GM10248 (cell line): ENCODE data around the gene HEBP2.

Experiments
- CTCF ChIA-PET: fragments of 300-600 bp; sonication (Branson Sonifier 250); formaldehyde crosslinking; extraction: SDS; loops from one replicate; lab custom pipeline; 2021; ENCODE audit warnings: antibody characterized with exemption; lab: Yijun Ruan, JAX
- POLR2A ChIA-PET: fragments of 350-650 bp; sonication (Branson Sonifier 250); formaldehyde crosslinking; extraction: SDS; loops from one replicate; lab custom pipeline; 2020; ENCODE audit warnings: antibody characterized with exemption; lab: Yijun Ruan, JAX
- DNase-seq: peaks from one replicate; pipeline ENCODE4 v3.0.0; 2012; ENCODE audit errors: extremely low spot score
- TF ChIP-seq, protein P1 (sequence below): IDR thresholded peaks from 2 replicates; pipeline ENCODE4 v1.5.1; 2012; ENCODE audit warnings: mild to moderate bottlenecking, low read depth; ENCODE audit errors: extremely low read depth, missing control alignments, control extremely low read depth

The HEBP2 gene

DNA sequence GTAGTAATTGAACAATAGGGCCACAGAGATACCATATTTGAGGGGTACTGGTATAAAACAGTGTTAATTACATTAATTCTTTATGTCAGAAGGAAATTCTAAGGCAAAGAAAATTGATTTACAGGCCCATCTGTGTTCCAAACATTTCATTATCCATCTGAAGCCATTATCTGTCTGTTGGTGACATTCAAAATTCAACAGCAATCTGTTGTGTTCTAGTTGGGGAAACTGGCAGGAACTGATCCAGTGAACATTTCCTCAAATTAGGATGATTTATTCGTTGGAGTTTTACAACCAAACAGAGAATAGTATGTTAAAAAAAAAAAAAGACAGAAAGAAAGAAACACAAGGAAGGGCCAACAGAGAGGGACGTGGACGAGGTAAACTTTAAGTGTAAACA lies 30.1 kb downstream of the HEBP2 start:
- no peak for DNase-seq
- ChIA-PET CTCF (interaction anchor here (1.0 kb wide), 1 partner anchor 22 kb away, joined by 3 read pairs; no protein-coding TSS in a partner anchor), POLR2A (no interaction called here)
- TF ChIP-seq, protein P1, sequence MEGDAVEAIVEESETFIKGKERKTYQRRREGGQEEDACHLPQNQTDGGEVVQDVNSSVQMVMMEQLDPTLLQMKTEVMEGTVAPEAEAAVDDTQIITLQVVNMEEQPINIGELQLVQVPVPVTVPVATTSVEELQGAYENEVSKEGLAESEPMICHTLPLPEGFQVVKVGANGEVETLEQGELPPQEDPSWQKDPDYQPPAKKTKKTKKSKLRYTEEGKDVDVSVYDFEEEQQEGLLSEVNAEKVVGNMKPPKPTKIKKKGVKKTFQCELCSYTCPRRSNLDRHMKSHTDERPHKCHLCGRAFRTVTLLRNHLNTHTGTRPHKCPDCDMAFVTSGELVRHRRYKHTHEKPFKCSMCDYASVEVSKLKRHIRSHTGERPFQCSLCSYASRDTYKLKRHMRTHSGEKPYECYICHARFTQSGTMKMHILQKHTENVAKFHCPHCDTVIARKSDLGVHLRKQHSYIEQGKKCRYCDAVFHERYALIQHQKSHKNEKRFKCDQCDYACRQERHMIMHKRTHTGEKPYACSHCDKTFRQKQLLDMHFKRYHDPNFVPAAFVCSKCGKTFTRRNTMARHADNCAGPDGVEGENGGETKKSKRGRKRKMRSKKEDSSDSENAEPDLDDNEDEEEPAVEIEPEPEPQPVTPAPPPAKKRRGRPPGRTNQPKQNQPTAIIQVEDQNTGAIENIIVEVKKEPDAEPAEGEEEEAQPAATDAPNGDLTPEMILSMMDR, result no peak

DNA sequence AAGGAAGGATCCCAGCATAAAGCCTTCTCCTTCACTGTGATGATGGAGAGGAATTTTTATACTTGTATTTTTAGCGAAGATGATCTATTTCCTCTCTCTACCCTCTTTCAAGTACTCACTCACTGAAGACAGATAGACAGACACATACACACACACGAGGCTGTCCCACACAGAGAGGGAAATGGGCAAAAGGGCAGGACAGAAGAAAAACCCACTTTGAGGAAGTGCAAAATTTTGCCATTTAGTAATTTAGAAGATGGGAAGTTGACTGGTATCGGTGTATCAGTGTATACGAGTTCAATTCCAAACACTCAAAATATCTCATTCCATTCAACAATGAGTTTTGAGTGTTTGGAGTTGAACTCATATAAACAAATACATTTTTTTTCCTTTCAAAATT lies 30.9 kb downstream of the HEBP2 start:
- no peak for DNase-seq
- ChIA-PET POLR2A (no interaction called here), CTCF (no interaction called here)
- TF ChIP-seq, protein P1, result no peak

DNA sequence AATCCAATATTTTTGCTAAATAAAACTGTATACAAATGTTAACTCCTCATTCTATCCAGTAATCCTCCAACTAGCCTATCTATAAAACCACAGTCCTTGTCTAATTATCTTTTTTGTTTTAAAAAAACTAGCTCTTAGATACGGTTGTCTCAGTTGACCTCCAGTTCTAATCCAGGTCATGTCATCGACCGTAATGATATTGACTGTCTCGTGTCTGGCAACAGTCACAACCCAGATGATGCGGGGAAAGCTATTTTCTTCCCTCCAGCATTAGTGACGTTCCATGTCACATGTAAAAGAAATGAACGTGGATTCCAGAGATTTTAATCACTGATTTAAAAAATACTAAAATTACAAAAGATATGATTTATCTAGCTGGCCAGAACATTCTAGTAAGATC lies 35.5 kb downstream of the HEBP2 start:
- TF ChIP-seq, protein P1, result no peak
- no peak for DNase-seq
- ChIA-PET POLR2A (no interaction called here), CTCF (interaction anchor here (1.1 to 3.9 kb wide), 3 partner anchors 9 to 69 kb away, joined by 4 to 21 read pairs (median 8); no protein-coding TSS in a partner anchor)

DNA sequence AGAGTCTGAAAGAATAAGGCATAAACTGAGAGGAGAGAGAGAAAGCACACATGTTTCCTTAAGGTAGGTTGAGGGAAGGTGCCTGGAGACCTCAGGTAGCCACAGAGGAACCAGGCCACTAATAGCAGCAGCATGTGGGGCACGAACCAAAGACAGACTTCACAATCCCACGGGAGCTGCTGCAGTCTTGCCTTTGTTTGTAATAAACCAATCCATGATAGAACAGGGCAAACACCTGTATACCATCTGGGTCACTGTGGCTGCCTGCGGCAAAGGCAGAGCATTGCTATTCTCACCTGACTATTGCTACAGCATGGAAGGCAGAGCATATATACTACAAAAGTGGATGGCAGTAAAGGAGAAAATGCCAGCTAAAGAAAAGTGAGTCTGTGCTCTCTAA lies 36.3 kb downstream of the HEBP2 start:
- TF ChIP-seq, protein P1, result no peak
- ChIA-PET CTCF (interaction anchor here (1.8 to 3.9 kb wide), 2 partner anchors 10 to 69 kb away, joined by 8 to 21 read pairs; no protein-coding TSS in a partner anchor), POLR2A (no interaction called here)
- DNase-seq, result no peak

DNA sequence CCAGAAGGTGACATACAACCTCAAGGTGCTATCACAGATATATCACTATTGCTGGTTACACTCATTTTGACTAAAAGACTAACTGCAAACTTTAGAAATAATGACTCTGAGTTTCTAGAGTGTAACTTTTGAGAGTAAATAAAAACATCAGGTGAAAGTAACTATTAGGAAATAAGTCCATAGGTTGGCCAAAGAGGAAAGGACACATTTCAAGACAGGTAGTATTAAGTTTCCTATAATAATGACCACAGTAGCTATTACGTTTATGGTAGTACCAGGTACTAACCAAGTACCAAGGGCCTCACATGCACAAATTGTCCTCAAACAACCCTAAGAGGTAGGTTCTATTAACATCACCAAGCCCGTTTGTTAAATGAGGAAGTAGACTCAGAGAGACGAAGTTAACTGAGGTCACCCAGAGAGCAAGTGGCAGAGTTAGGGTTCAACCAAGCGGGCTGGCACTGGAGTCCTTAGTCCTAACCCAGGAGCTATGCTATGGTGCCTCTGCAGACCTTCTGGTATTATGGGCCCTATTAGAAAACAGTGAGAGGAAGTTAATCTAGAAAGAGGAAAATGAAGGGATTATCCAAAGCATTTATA lies 36.8 kb downstream of the HEBP2 start:
- ChIA-PET CTCF (interaction anchor here (1.4 to 3.9 kb wide), 3 partner anchors 11 to 68 kb away, joined by 3 to 21 read pairs (median 8); no protein-coding TSS in a partner anchor), POLR2A (no interaction called here)
- DNase-seq, result no peak
- TF ChIP-seq, protein P1, result no peak

DNA sequence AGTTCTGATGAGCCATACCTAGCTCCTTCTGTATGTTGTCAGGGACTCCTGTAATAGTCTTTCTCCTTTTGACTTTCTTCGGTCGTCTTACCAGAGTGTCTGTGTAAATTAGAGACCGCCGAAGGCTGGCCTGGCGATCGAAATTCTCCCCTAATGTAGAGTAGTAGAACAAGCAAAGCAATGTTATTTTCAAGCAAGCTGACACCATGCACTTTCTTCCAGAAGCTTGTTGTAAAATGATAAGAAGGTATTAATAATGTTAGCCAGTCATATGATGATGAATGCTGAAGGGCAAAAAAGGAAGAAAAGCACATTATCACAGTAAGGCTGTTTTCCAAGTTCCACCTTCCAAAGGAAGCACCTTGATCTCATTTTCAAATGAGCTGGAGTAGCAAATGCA lies 37.9 kb downstream of the HEBP2 start:
- ChIA-PET POLR2A (no interaction called here), CTCF (interaction anchor here (0.7 to 3.9 kb wide), 5 partner anchors 12 to 67 kb away, joined by 3 to 21 read pairs (median 3); no protein-coding TSS in a partner anchor)
- no peak for DNase-seq
- TF ChIP-seq, protein P1, result no peak
